PC-3 (cell line): Measurements from ENCODE around the gene SMYD1.

ENCODE experiments used
- CTCF ChIP-seq: fragments of 300-600 bp; sonication (generic); conservative IDR thresholded peaks from 2 replicates; pipeline ENCODE4 v1.5.1; 2017; ENCODE audit warnings: antibody characterized with exemption, low read depth, mild to moderate bottlenecking, low read length
- EZH2 ChIP-seq: fragments of 300-600 bp; sonication (generic); IDR thresholded peaks from one replicate; pipeline ENCODE4 v1.6.1; 2017; ENCODE audit warnings: antibody characterized with exemption, mild to moderate bottlenecking, low read length; ENCODE audit not compliant: unreplicated experiment
- EZH2phosphoT487 ChIP-seq: fragments of 300-600 bp; sonication (generic); IDR thresholded peaks from 2 replicates; pipeline ENCODE4 v1.6.1; 2018; ENCODE audit warnings: mild to moderate bottlenecking, antibody characterized with exemption, low read length, borderline replicate concordance

GRCh38 chr2:88027697-88028389 is 39.8 kb upstream of the SMYD1 start:
- TF ChIP-seq CTCF = no peak
- no peak for TF ChIP-seq EZH2
- TF ChIP-seq EZH2phosphoT487 = no peak
